ENCODE data around the gene ABCF3.
"Not testable (repeated sequence)": the region's sequence is repeated elsewhere in the genome, so short reads cannot be mapped to it uniquely, and the experiment has no call there.

The ABCF3 gene

GRCh38 chr3:184157206-184157605 is 28.8 kb upstream of the ABCF3 start:
- TF ChIP-seq CTCF (IDR thresholded peaks at IDR 0.05; ENCODE audit: control insufficient read depth, extremely low read depth, insufficient read depth): no peak
- peak overlapping the region; percentile 99 for H3K4me3 ChIP-seq (ENCODE audit: low read depth, low read length)
- no peak for DNase-seq (ENCODE audit: low read depth)

GRCh38 chr3:184158404-184158803 is 27.6 kb upstream of the ABCF3 start:
- no peak for TF ChIP-seq CTCF (IDR thresholded peaks at IDR 0.05; ENCODE audit: control insufficient read depth, extremely low read depth, insufficient read depth)
- no peak for DNase-seq (ENCODE audit: low read depth)
- no peak overlapping the region for H3K4me3 ChIP-seq (ENCODE audit: low read depth, low read length)

- no peak overlapping the region for H3K4me3 ChIP-seq (ENCODE audit: low read depth, low read length)
- TF ChIP-seq CTCF (IDR thresholded peaks at IDR 0.05; ENCODE audit: control insufficient read depth, extremely low read depth, insufficient read depth): no peak
- DNase-seq (ENCODE audit: low read depth): no peak
Measured at GRCh38 chr3:184160456-184160855, 25.5 kb upstream of the ABCF3 start.

- H3K4me3 ChIP-seq (ENCODE audit: low read depth, low read length); DNase-seq (ENCODE audit: low read depth): not testable (repeated sequence)
Measured at GRCh38 chr3:184162571-184163070, 23.4 kb upstream of the ABCF3 start.

DNA sequence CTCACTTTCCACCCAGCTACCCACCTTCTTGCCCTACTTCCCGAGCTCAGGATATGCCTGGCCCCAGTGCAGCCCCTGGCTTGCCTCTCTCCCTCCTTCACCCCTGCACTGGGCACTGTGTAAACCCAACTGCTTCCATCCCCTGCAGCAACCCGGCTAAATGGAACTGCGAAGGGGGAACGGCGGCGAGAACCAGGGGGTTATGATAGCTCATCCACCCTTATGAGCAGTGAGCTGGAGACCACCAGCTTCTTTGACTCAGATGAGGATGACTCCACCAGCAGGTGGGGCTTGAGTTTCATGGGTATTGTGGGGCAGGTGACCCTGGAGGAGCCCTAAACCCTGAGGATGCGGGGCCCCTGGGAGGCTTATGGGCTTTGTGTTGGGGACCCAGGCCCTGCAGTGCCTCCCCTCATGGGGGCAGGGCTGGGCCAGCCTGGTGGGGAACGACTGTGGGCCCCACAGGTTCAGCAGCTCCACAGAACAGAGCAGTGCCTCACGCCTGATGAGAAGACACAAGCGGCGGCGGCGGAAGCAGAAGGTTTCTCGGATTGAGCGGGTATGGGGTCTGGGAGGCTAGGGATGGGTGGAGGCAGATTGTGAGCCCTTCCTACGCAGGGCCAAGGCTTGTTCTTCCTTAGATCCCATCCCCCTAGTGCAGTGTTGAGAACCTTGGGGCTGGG is 21.2 kb upstream of the ABCF3 start:
- no peak for DNase-seq (ENCODE audit: low read depth)
- no peak for TF ChIP-seq CTCF (IDR thresholded peaks at IDR 0.05; ENCODE audit: control insufficient read depth, extremely low read depth, insufficient read depth)
- no peak overlapping the region for H3K4me3 ChIP-seq (ENCODE audit: low read depth, low read length)

DNA sequence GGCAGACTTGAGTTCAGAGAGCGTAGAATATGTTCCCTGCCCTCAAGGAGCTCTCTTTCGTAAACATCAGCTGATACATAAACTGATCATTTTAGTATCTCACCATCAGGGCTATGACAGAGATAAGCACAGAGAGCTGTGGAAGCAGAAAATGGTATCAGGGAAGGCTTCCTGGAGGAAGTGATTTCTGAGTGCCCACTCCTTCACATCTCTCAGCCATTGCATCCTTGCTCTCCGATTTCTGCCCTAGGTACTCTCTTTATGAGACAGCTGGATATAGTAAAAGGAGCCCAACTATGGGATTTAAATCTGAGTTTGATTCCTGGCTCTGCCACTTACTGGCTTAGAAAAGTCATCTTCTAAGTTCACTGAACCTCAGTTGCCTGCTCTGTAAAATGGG is 20.5 kb upstream of the ABCF3 start:
- no peak for DNase-seq (ENCODE audit: low read depth)
- no peak for TF ChIP-seq CTCF (IDR thresholded peaks at IDR 0.05; ENCODE audit: control insufficient read depth, extremely low read depth, insufficient read depth)
- no peak overlapping the region for H3K4me3 ChIP-seq (ENCODE audit: low read depth, low read length)

DNA sequence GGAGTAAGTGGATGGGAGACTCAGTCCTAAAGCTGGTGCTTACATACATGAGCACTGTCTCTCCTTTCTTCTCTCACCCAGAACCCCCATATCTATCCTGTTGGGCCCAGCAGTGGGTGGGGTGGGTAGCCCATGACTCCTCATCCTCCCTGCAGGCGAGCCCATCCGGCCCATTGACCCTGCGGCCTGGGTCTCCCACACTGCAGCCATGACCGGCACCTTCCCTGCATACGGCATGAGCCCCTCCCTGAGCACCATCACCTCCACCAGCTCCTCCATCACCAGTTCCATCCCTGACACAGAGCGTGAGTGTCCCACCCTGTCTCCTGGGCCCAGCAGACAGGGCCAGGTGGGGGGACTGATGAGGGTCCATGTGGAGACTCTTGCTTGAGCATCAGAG is 19.3 kb upstream of the ABCF3 start:
- TF ChIP-seq CTCF (IDR thresholded peaks at IDR 0.05; ENCODE audit: control insufficient read depth, extremely low read depth, insufficient read depth): no peak
- no peak for DNase-seq (ENCODE audit: low read depth)
- no peak overlapping the region for H3K4me3 ChIP-seq (ENCODE audit: low read depth, low read length)

Measured in LNCaP clone FGC (cell line).